HepG2 (cell line): Measurements from ENCODE around the gene TMEM250. TPM values are rescaled to one million over a fixed set of nuclear protein-coding genes. Genes with fewer than 3 reads are reported as not detected.

Experiments
- DNMT1 ChIP-seq: sonication (generic); formaldehyde crosslinking; IDR thresholded peaks from 2 replicates; pipeline ENCODE4 v1.5.1; 2020; ENCODE audit warnings: mild to moderate bottlenecking, missing genetic modification reagents
- GRHL1 ChIP-seq: sonication (generic); formaldehyde crosslinking; conservative IDR thresholded peaks from 2 replicates; pipeline ENCODE4 v1.8.0; 2022; ENCODE audit warnings: missing genetic modification reagents
- JUND ChIP-seq: sonication (generic); formaldehyde crosslinking; IDR thresholded peaks from 2 replicates; pipeline ENCODE4 v1.8.0; 2022; ENCODE audit warnings: mild to moderate bottlenecking, missing genetic modification reagents
- MAFF ChIP-seq: IDR thresholded peaks from 2 replicates; pipeline ENCODE4 v1.6.1; 2011; ENCODE audit warnings: low read depth, low read length, improper control_type of control experiment
- NFE2L2 ChIP-seq: fragments of 150-350 bp; IDR thresholded peaks from 2 replicates; pipeline ENCODE4 v1.6.1; 2014; ENCODE audit warnings: low read length
- PITX1 ChIP-seq: sonication (generic); formaldehyde crosslinking; IDR thresholded peaks from 2 replicates; pipeline ENCODE4 v1.5.1; 2020; ENCODE audit warnings: mild to moderate bottlenecking, missing genetic modification reagents
- POGZ ChIP-seq: sonication (generic); formaldehyde crosslinking; IDR thresholded peaks from 2 replicates; pipeline ENCODE4 v1.4.0; 2020; ENCODE audit warnings: mild to moderate bottlenecking, missing genetic modification reagents
- RBAK ChIP-seq: sonication (generic); formaldehyde crosslinking; IDR thresholded peaks from 2 replicates; pipeline ENCODE4 v1.5.1; 2020; ENCODE audit warnings: mild to moderate bottlenecking, missing genetic modification reagents
- RNF219 ChIP-seq: sonication (generic); formaldehyde crosslinking; IDR thresholded peaks from 2 replicates; pipeline ENCODE4 v1.5.0; 2020; ENCODE audit warnings: mild to moderate bottlenecking, missing genetic modification reagents
- RXRA ChIP-seq: sonication (generic); formaldehyde crosslinking; IDR thresholded peaks from 2 replicates; pipeline ENCODE4 v1.5.1; 2020; ENCODE audit warnings: missing genetic modification reagents
- SPEN ChIP-seq: sonication (generic); formaldehyde crosslinking; IDR thresholded peaks from 2 replicates; pipeline ENCODE4 v1.5.1; 2020; ENCODE audit warnings: low read depth, mild to moderate bottlenecking, missing genetic modification reagents
- SRSF9 ChIP-seq: fragments of 200-400 bp; formaldehyde crosslinking; IDR thresholded peaks from 2 replicates; pipeline ENCODE4 v1.6.1; 2018; ENCODE audit warnings: borderline replicate concordance, mild to moderate bottlenecking, low read depth, low read length; ENCODE audit not compliant: insufficient read depth, poor library complexity, severe bottlenecking
- THYN1 ChIP-seq: sonication (generic); formaldehyde crosslinking; IDR thresholded peaks from 2 replicates; pipeline ENCODE4 v1.8.1; 2023; ENCODE audit warnings: low read depth, mild to moderate bottlenecking, moderate library complexity, missing genetic modification reagents, borderline replicate concordance
- TOPORS ChIP-seq: sonication (generic); formaldehyde crosslinking; IDR thresholded peaks from 2 replicates; pipeline ENCODE4 v1.8.0; 2023; ENCODE audit warnings: mild to moderate bottlenecking, missing genetic modification reagents
- ZKSCAN8 ChIP-seq: IDR thresholded peaks from 2 replicates; pipeline ENCODE4 v1.6.1; 2016; ENCODE audit warnings: borderline replicate concordance, missing genetic modification reagents, missing compliant biosample characterization
- ZNF513 ChIP-seq: sonication (generic); formaldehyde crosslinking; conservative IDR thresholded peaks from 2 replicates; pipeline ENCODE4 v1.5.0; 2020; ENCODE audit warnings: missing genetic modification reagents
- ZNF569 ChIP-seq: sonication (generic); formaldehyde crosslinking; IDR thresholded peaks from 2 replicates; pipeline ENCODE4 v1.5.0; 2020; ENCODE audit warnings: mild to moderate bottlenecking, missing genetic modification reagents, moderate library complexity, borderline replicate concordance
- ZSCAN21 ChIP-seq: sonication (generic); formaldehyde crosslinking; IDR thresholded peaks from 2 replicates; pipeline ENCODE4 v1.8.0; 2022; ENCODE audit warnings: mild to moderate bottlenecking, missing genetic modification reagents, moderate library complexity, borderline replicate concordance
- polyA plus RNA-seq, 8 experiments: library from polyadenylated mRNA; depleted of rRNA in 3 of 8; stranded (reverse) in 7 of 8; unstranded in 1 of 8; fragments of >200 nt; fragmentation: Illumina TruSeq in 4 of 8; extraction: Trizol in 4 of 8; gene quantifications; 2 replicates each; pipeline versions ENCODE4 v1.2.1 to v1.2.3, GENCODE V29; 2011 to 2016; ENCODE audit warnings: low read depth in 4 of 8, missing spikeins in 1 of 8, mixed read lengths in 1 of 8; ENCODE audit not compliant: insufficient read depth in 1 of 8
- total RNA-seq, 5 experiments: library from RNA; depleted of rRNA; stranded (reverse); fragments of >200 nt; fragmentation: Illumina TruSeq; extraction: Trizol; gene quantifications; 2 replicates each; pipeline ENCODE4 v1.2.3, GENCODE V29; 2016; ENCODE audit warnings: low read depth in 1 of 5
- TF ChIP-seq, protein P1 (sequence below): IDR thresholded peaks from 2 replicates; pipeline ENCODE4 v1.6.1; 2016; ENCODE audit warnings: low read depth, control low read depth
- TF ChIP-seq, protein P2 (sequence below): sonication (generic); formaldehyde crosslinking; IDR thresholded peaks from 2 replicates; pipeline ENCODE4 v1.4.0; 2020; ENCODE audit warnings: mild to moderate bottlenecking, missing genetic modification reagents

TMEM250 gene
- total and polyA plus RNA-seq, 2 of the 13 experiments (the other 11 are each of a cell fraction or from before 2014, with no cell fraction given) = 5.5 to 13.9 TPM

DNA sequence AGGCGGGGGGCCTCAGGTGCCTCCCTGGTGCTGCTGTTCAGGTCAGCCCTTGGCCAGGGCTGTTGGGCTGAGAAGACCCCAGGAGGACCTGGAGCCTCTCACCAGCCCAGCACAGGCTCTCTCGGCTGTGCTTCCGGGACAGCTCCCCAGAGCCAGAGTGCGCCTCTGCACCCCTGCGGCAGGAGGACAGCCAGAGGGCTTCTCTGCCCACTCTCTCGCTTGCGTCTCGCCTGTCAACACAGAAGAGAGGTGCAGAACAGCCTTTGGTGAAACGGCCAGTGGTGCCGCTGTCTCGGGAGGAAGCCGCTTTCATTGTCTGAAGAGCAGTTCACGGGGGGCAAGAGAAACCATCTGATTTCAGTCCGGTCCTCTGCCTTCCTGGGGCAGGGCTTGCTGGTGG is 19.8 kb downstream of the TMEM250 start (continued):
- no peak for TF ChIP-seq THYN1 (CRISPR knock-in tag)
- TF ChIP-seq NFE2L2 = no peak
- TF ChIP-seq DNMT1 = no peak
- TF ChIP-seq ZSCAN21 (CRISPR knock-in tag) = no peak
- TF ChIP-seq SPEN (CRISPR knock-in tag) = no peak
- no peak for TF ChIP-seq TOPORS (CRISPR knock-in tag)
- no peak for TF ChIP-seq GRHL1
- no peak for TF ChIP-seq RBAK (CRISPR knock-in tag)
- TF ChIP-seq SRSF9 = no peak
- no peak for TF ChIP-seq MAFF
- TF ChIP-seq POGZ = no peak
- TF ChIP-seq, protein P1, sequence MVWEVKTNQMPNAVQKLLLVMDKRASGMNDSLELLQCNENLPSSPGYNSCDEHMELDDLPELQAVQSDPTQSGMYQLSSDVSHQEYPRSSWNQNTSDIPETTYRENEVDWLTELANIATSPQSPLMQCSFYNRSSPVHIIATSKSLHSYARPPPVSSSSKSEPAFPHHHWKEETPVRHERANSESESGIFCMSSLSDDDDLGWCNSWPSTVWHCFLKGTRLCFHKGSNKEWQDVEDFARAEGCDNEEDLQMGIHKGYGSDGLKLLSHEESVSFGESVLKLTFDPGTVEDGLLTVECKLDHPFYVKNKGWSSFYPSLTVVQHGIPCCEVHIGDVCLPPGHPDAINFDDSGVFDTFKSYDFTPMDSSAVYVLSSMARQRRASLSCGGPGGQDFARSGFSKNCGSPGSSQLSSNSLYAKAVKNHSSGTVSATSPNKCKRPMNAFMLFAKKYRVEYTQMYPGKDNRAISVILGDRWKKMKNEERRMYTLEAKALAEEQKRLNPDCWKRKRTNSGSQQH (CRISPR knock-in tag) = no peak
- TF ChIP-seq ZNF513 = no peak
- no peak for TF ChIP-seq ZNF569 (CRISPR knock-in tag)
- TF ChIP-seq RXRA = no peak
- TF ChIP-seq, protein P2, sequence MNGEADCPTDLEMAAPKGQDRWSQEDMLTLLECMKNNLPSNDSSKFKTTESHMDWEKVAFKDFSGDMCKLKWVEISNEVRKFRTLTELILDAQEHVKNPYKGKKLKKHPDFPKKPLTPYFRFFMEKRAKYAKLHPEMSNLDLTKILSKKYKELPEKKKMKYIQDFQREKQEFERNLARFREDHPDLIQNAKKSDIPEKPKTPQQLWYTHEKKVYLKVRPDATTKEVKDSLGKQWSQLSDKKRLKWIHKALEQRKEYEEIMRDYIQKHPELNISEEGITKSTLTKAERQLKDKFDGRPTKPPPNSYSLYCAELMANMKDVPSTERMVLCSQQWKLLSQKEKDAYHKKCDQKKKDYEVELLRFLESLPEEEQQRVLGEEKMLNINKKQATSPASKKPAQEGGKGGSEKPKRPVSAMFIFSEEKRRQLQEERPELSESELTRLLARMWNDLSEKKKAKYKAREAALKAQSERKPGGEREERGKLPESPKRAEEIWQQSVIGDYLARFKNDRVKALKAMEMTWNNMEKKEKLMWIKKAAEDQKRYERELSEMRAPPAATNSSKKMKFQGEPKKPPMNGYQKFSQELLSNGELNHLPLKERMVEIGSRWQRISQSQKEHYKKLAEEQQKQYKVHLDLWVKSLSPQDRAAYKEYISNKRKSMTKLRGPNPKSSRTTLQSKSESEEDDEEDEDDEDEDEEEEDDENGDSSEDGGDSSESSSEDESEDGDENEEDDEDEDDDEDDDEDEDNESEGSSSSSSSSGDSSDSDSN = peak; percentile 47; the same call in 1 of the 2 replicates
- no peak for TF ChIP-seq RNF219 (CRISPR knock-in tag)
- TF ChIP-seq JUND (CRISPR knock-in tag) = no peak
- TF ChIP-seq ZKSCAN8 (CRISPR knock-in tag) = no peak
- TF ChIP-seq PITX1 (CRISPR knock-in tag) = no peak
